CD4-positive, alpha-beta T cell treated with Interleukin-2 at 100 ng/mL for 4 hours (primary cell): Measurements from ENCODE around the gene TMPRSS9.
"Not testable (repeated sequence)": the region's sequence is repeated elsewhere in the genome, so short reads cannot be mapped to it uniquely, and the experiment has no call there.

Source experiments
- DNase-seq: peaks from one replicate; pipeline ENCODE4 v3.0.0-alpha.2; 2020; ENCODE audit warnings: low spot score

TMPRSS9 gene

DNA sequence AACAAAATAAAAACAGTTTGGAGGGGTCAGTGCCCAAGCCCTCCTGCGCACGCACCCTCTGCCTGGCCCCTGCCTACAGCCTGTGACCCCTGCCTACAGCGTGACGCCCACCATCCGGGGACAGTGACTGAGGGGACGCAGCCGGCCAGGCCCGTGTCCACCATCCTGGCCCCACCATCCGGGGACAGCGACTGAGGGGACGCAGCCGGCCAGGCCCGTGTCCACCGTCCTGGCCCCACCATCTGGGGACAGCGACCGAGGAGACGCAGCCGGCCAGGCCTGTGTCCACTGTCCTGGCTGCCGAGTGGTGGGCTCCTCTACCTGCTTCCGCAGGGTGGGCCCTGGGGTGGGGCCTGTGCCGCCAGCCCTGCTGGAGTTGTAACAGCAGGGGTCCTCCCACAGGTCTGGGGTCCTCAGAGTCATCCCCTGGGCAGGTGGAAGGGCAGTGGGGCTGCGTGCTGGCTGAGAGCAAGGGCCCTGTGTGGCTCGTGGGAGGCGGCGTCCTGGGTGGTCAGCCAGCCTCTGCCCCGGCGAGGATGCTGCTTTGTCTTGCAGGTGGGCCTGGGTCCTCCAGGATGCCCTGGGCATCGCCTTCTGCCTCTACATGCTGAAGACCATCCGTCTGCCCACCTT is 17.3 kb upstream of the TMPRSS9 start:
- no peak for DNase-seq

DNA sequence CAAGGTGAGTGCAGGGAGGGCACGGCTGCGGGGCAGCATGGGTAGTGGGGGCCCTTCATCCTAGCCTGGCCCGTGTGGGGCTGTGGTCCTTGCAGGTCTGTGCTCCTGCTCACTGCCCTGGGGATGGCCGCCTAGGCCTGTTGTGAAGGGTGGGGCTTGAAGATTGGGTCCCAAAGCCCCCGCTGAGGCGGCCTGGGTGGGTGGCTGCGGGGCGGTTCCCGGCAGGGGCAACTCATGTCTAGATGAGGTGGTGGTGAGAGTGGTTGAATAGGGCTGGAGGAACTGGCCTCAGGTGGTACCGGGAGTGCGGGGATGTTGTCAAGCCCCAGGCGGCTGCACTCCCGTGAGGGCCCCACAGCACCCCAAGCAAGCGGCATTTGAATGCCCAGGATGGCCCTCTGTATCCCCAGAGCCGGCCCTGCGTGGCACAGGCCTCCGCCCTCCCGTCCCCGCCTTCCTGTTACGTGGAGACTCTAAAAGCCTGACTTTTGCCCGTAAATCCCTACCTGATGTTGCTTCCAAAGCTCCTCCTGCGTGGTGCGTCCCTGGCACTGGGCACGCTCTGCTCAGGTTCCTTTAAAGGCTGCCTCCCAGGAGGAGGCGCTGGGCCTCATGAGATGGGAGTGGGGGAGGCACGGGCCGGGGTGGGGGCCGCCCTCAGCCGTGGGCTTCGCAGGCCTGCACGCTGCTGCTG is 16.6 kb upstream of the TMPRSS9 start:
- no peak for DNase-seq

DNA sequence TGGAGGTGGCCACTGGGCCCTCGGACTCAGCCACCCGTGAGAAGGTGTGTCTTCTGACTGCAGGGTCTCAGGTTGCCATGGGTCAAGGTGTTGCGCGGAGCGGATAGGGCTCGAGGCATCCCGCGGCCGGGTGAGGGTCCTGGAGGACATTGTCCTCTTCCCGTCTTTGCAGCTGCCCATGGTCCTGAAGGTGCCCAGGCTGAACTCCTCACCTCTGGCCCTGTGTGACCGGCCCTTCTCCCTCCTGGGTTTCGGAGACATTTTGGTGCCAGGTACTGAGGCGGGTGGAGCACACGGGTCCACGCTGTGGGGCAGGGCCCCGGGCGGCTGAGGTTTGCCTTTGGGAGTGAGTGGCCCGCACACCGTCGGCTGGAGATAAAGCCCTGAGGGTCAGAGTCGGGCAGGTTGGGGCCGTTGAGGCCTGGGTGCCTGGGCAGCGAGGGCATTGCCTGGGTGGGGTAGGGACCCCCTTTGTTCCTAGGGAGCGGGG is 15.6 kb upstream of the TMPRSS9 start:
- DNase-seq: no peak

DNA sequence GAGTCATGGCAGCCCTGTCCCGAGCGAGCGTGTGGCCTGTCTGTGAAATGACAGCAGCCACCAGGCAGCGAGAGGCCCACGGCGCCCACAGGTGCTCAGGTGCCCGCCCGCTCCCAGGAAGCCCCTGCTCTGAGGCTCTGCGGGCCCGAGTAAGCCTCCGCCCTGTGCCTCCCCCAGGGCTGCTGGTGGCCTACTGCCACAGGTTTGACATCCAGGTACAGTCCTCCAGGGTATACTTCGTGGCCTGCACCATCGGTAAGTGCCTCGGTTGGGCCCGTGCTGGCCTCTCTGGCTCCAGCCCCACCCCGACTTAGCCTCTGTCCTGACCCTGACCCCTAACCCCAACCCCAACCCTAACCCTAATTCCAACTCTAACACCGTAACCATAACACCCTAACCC is 15.0 kb upstream of the TMPRSS9 start:
- DNase-seq: no peak

DNA sequence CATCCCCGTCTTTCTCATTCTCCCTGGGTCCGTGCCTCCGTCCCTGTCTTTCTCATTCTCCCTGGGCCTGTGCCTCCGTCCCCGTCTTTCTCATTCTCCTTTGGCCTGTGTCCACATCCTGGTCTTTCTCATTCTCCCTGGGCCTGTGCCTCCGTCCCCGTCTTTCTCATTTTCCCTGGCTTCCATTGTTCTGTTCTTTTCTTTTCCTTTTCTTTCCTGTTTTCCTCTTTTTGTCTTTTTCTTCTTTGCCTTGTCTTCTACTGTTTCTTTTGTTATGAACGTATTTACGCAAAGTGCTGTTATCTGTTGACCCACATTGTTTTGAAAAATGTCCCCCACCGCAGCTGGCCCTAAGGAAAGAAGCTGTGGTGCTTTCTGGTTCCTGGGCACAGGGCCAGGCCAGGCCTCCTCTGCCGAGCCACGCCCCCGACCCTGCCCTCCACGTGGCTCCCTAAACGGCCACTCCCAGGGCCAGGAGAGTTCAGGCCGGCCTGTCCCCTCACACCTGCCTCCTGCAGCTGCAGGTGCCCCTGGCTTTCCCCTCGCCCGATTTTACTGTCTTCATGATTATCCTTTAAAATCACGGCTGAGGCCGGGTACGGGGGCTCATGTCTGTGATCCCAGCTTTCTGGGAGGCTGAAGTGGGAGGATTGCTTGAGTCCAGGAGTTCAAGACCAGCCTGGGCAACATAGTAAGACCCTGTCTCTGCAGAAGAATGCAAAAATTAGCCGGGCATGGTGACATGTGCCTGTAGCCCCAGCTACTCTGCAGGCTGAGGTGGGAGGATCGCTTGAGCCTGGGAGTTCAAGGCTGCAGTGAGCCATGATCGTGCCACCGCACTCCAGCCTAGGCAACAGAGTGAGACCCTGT is 14.0 kb upstream of the TMPRSS9 start:
- DNase-seq: no peak

DNA sequence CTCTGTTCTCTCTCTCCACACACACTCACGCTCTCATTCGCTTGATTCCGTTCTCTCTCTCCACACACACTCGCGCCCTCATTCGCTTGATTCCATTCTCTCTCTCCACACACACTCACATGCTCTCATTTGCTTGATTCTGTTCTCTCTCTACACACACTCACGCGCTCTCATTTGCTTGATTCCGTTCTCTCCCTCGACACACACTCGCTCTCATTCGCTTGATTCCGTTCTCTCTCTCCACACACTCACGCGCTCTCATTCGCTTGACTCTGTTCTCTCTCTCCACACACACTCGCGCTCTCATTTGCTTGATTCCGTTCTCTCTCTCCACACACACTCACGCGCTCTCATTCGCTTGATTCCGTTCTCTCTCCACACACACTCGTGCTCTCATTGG is 10.2 kb upstream of the TMPRSS9 start:
- DNase-seq: not testable (repeated sequence)

DNA sequence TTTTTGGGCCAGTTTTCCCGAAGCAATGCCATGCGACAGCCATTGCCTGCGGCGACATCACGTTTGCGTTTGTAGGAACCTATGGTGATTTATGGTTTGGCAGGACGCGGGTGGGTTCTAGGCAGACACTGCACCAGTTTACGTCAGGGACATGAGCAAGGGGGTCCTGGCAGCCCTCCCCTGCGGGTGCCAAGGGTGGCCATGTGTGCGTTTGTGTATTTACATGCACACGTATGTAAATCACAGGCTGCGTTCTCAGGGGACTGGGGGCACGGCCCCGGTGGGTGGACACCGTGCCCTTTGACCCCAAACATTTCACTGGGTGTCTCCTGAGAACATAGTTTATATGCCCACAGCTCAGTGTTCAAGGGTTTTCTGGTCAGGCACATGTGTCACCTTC is 9.4 kb upstream of the TMPRSS9 start:
- no peak for DNase-seq

DNA sequence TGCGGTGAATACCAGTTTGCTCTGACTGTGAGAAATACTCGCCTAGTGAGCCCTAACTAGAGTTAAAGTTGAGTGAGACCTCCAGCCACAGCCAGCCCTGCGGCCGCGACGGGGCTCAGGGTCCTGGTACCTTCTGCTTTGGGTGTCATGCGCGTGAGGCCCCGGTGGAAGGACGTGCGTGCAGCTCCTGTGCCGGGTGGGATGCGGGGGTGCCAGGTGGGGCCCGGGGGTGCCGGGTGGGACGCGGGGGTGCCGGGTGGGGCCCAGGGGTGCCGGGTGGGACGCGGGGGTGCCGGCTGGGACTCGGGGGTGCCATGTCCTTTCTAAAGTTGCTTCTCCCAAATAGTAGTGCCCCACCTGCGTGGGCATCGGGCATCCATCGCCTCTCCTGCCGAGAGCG is 8.5 kb upstream of the TMPRSS9 start:
- no peak for DNase-seq

DNA sequence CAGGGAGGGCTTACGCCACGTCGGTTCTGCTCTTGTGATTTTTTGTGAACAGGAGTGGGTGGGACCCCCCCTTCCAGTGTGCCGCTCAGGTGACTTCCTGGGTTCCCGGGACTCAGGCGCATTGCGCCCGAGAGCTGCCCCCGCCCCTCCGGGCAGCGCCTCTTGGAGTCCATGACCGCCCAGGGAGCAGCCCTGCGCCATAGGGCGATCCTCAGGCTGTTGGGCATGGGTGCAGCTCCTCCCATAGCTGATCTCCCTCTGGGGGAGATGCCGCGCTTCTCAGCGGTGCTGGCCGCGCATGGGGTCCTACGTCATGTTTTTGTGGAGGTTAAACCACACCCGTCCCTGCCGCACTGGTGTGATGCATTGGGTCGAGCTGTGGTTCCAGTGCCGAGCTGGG is 7.9 kb upstream of the TMPRSS9 start:
- no peak for DNase-seq

DNA sequence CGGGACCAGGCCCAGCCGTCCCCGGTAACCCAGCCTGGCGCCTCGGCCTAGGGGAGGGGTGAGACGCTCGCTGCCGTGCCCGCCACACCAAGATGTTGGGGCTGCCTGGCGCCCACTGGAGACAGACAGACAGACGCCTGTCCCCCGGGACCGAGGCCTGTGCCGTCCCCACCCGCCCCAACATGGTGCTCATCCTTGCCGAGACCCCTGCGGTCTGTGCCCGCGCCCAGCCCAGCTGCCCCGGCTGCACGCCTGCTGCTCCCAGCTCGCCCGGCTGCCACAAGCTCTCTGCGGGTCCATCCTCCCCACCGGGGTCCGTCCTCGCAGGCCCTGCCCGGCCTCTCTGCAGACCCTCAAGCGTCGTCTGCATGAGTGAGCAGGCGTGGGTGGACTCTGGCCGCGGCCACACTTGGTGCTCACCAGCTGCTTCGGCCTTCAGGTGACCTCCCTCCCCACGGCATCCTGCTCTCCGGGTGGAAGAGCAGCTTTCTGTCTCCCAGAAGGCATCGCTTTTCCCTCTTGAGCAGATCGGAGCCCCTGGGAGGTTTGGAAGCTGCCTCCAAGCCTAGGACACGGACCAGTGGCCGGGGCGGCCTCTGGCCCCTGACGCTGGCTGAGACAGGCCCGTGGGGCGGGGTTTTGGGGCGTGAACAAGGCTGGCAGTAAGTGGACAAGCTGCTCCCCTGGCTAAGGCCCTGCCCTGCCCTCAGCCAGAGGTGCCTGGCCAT is 6.7 kb upstream of the TMPRSS9 start:
- DNase-seq: no peak

DNA sequence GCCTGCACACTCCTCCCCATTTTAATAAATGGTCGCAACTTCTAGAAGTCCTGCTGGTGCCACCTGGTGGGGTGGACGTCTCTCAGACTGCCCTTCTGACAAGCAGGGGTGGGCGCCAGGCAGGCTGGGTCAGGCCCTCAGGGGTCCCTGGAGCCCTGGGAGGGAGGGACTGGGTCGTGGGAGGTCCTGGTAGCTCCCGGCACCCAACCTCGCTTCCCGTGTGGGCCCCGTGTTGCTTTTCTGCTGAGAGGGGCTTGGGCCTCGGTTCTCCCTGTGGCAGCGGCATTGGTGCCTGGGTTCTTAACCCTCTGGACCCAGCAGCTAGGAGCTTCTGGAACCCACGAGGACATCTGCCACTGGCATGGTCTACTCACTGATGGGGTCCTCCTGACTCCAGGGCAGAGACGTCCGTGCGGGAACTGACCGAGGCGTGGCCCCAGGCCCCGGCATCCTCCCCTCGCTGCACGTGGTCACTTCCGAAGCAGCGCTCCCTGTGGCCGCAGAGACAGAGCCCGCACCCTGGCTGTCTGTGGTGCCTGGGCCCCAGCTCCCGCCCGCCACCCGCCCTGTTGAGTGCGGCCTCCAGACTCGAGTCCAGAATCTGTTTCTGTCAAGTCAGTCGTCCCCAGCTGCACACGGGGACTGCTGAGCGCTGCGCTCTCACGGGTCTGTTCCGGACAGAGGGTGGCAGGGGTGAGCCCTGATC is 6.0 kb upstream of the TMPRSS9 start:
- no peak for DNase-seq

DNA sequence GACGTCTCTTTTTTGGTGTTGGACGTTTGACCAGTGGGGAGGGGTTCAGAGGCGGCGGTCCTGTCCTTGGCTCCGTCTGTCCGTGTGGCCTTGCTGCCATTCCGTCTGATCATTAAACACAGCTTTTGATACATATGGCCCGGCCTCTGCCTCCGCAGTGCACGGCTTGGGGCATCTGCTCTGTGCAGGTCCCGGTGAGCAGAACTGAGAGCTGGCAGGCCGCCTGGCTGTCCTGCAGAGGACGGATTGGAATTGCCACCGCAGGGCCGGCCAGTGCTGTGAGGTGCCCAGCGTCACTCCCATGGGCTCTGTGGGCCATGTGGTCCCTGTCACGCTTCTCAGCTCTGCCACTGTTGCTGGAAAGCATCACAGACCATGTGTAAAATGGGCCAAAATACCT is 5.4 kb upstream of the TMPRSS9 start:
- DNase-seq: no peak

DNA sequence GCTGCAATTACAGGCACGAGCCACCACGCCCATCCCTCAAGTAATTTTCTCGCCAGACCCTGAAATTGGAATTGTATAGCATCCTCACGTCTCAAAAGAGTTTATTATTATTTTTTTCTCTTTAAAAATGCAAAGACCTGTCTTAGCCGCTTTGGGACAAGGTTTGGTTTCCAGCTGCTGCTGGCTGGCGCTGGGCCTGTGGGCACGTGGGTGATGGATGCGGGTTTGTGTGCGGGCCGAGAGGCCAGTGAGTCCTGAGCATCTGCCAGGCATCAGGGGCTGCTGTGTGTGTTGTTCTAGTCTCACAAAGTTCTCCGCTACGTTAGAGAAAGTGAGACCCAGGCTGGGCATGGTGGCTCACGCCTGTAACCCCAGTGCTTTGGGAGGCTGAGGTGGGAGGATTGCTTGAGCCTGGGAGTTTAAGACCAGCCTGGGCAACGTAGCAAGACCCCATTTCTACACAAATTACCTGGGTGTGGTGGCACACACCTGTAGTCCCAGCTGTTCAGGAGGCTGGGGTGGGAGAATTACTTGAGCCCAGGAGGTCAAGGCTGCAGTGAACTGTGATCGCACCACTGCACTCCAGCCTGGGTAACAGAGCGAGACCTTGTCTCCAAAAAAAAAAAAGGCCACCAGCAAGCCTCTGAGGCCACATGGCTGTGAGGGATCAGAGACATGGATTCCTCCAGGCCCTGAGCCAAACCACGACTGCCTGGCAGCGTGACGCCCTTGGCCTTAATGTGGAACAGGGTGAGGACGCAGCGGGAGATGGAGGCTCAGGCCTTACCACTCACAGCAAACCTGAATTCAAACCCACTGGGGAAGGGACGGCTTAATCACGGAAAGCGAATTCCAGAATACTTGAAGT is 4.7 kb upstream of the TMPRSS9 start:
- DNase-seq: no peak

DNA sequence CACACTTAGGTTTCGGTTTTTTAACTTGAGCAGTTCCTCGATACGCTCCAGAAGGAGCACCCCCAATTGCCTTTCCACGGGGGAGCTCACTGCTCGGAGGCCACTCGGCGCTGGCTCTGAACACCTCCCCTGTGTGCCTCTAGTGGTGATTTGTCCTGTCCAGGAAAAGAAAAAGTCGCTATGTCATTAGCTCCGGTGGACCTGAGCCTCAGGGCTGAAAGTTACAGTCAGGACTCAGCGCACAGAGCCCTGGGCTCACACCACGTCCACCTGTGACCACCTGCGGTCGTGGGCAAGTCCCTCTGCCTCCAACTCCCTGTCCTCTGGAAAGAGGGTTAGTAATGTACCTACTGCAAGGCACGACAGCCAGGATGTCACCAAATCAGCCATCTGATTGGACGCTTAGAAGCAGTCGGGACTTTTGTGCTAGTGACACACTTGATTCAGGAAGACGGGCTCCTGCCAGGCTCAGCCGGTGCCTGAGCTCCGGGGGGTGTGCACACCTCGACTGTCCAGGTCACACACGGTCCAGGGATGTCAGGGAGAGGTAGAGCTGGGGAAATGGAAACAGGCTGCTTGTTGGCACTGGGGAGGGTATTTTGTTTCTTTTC is 3.9 kb upstream of the TMPRSS9 start:
- DNase-seq: no peak

DNA sequence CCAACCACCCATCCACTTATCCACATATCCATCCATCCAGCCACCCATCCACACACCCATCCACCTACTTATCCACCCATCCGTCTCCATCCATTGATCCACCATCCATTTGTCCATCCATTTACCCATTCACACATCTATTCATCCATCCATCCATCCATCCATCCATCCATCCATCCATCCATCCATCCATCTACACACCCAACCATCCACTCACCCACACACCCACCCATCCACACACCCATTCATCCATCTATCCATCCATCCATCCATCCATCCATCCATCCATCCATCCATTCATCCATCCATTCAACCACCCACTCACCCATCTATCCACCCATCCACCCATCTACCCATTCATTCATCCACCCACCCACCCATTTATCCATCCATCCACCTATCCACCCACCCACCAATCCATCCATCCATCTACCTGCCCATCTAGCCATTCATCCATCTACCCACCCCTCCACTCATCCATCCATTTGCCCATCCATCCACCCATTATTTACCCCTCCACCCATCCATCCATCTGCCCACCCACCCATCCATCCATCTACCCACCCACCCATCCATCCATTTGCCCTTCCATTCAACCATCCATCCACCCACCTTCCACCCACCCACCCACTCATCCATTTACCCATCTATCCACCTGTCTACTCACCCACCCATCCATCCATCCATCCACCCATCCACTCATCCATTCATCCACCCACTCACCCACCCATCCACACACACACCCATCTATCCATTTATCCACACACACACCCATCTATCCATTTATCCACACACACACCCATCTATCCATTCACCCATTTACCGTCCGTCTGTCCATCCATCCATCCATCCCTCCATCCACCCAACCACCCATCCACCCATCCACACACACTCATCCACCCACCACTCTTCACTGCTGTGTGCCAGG is 2.5 kb upstream of the TMPRSS9 start:
- no peak for DNase-seq

DNA sequence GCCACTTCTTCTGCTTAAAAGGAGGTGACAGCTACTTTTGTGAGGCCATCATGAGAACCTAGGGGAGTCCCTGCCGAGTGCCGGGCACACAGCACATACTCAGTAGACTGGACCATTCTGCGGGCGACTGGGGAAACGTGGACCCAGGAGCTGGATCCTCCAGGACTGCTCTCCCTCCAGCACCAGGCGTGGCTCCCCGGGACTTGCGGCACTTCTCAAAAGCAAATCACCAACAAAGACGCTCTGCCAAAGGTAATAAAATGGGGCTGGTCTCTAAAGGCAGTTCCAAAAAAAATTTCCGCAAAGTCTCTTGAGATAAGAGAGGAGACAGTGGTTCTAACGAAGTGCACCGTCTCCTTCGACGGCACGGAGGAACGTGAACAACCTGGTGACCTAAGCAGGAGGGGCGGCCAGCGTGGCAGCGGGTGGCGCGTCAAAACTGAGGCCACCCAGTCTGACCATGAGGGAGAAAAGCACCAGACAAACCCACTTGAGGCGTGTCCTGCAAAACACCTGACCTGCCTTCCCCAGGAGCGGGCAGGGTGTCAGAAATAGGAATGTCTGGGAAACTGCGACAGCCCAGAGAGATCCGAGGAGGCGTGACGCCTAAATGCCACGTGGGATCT is 1.4 kb upstream of the TMPRSS9 start:
- no peak for DNase-seq

DNA sequence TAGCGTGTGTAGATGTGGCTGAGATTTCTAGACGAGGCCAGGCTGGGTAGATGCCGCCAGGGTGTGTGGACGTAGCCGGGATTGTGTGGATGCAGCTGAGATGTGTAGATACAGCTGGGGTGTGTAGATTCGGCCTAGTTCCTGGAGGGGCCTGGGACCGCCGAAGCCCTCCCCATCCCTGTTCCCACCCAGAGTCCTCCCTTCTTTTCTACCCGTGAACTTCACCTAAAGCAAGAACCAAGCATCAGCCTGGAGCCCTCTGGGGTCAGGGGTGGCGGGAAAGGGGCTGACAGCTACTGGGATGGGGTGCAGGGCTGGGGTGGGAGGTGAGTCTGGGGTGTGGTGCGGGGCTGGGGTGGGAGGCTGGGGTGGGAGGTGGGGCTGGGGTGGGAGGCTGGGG is 768 bp downstream of the TMPRSS9 start:
- DNase-seq: no peak

DNA sequence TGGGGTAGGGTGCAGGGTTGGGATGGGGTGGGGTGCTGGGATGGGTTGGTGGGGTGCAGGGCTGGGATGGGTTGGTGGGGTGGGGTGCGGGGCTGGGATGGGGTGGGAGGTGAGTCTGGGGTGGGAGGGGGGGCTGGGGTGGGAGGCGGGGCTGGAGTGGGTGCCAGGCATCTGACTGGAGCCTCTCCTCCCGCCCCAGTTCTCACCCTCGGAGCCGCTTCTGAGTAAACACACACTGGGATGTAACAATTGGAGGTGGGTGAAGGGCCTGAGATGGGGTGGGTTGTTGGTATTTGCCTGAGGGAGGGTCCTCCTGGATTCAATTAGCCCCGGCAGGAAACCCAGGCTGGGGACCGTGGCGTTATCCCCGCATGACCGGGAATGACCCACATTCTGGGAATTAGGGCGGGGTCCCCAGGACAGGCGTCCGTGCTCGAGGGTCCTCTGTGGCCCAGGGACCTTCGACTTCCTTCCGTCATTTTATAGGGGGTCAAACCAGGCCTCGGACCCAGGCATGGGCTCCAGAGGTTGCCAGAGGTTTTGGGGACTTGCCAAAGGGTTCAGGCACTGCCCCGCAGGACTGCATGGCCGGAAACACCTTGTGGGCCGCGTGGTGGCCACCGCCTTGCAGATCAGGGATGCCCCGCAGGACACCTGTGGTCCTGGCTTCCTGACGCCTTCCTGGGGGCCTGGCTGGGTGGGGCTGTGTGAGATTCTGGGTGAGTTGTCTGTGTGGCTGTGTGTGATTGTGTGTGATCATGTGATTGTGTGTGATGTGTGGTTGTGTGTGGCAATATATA is 1.4 kb downstream of the TMPRSS9 start:
- DNase-seq: no peak
